OCI-LY1 (cell line): Measurements from ENCODE around the gene PARD3B.

Source experiments
- EZH2 ChIP-seq: fragments of 200-600 bp; sonication (generic), shearing (Covaris generic); IDR thresholded peaks from 2 replicates; pipeline ENCODE4 v1.8.0; 2017; ENCODE audit warnings: borderline replicate concordance, mixed run types, mild to moderate bottlenecking, antibody characterized with exemption, low read length, moderate library complexity, mixed read lengths
- TF ChIP-seq, protein P1 (sequence below): fragments of 200-600 bp; sonication (generic), shearing (Covaris generic); IDR thresholded peaks from 2 replicates; pipeline ENCODE4 v1.5.1; 2017; ENCODE audit warnings: mild to moderate bottlenecking, antibody characterized with exemption, low read length, moderate library complexity, mixed read lengths

DNA sequence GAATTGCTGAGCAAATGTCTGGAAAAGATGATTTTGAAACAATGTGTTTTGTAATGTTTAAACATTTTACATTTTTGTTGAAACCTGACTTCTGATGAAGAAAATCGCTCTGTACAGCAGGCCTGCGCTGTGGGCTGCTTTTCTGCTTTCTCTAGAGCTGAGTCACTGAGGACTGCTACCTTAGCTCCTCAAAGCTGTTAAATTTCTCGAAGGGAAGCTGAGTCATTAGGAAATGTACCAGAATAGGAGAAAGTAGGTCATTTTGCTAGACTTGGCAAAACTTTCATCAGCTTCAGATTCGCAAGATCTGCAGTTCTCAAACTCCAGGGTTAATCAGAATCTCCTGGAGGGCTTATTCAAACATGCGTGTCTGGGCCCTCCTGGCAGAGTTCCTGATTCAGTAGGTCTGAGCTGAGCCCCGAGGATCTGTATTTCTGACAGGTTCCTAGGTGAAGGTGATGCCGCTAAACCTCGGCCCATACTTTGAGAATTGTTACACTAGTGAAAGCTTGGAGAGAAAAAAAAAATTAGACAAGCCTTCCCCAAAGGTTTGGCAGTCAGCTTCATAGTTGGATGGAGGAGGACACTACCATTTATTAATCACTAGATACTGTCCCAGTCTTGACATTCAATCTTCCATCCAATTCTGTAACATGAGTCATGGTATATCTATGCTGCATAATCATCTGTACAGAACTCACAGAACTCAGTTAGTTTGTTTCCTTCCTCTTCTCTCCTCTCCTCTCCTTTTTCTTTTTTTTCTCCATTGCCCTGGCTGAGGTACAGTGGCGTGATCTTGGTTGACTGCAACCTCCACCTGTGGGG lies 297.6 kb downstream of the PARD3B start:
- TF ChIP-seq, protein P1, sequence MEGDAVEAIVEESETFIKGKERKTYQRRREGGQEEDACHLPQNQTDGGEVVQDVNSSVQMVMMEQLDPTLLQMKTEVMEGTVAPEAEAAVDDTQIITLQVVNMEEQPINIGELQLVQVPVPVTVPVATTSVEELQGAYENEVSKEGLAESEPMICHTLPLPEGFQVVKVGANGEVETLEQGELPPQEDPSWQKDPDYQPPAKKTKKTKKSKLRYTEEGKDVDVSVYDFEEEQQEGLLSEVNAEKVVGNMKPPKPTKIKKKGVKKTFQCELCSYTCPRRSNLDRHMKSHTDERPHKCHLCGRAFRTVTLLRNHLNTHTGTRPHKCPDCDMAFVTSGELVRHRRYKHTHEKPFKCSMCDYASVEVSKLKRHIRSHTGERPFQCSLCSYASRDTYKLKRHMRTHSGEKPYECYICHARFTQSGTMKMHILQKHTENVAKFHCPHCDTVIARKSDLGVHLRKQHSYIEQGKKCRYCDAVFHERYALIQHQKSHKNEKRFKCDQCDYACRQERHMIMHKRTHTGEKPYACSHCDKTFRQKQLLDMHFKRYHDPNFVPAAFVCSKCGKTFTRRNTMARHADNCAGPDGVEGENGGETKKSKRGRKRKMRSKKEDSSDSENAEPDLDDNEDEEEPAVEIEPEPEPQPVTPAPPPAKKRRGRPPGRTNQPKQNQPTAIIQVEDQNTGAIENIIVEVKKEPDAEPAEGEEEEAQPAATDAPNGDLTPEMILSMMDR: no peak
- no peak for TF ChIP-seq EZH2
